ENCODE results near the gene SCYGR1.

GRCh38 chr2:227414846-227415245, 27.1 kb upstream of the SCYGR1 start:
- TF ChIP-seq, protein P1, sequence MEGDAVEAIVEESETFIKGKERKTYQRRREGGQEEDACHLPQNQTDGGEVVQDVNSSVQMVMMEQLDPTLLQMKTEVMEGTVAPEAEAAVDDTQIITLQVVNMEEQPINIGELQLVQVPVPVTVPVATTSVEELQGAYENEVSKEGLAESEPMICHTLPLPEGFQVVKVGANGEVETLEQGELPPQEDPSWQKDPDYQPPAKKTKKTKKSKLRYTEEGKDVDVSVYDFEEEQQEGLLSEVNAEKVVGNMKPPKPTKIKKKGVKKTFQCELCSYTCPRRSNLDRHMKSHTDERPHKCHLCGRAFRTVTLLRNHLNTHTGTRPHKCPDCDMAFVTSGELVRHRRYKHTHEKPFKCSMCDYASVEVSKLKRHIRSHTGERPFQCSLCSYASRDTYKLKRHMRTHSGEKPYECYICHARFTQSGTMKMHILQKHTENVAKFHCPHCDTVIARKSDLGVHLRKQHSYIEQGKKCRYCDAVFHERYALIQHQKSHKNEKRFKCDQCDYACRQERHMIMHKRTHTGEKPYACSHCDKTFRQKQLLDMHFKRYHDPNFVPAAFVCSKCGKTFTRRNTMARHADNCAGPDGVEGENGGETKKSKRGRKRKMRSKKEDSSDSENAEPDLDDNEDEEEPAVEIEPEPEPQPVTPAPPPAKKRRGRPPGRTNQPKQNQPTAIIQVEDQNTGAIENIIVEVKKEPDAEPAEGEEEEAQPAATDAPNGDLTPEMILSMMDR (conservative IDR thresholded peaks at IDR 0.05 in 1 of 2, IDR thresholded peaks at IDR 0.05 in 1 of 2; ENCODE audit: extremely low read depth in 1 of 2, insufficient read depth in 1 of 2, low read depth in 1 of 2, low read length in 2 of 2), result no peak
- no peak for TF ChIP-seq EZH2 (IDR thresholded peaks at IDR 0.05; ENCODE audit: borderline replicate concordance, low read length)

Data from mammary epithelial cell (primary cell).